ENCODE data around the gene MGAT4B.

Gene MGAT4B

GRCh38 chr5:179749857-179750508 lies 56.7 kb downstream of the MGAT4B start:
- Histone ChIP-seq H3K27me3 (replicated peaks in 2 of 5; ENCODE audit: control insufficient read depth in 4 of 5, insufficient read depth in 5 of 5, low read length in 4 of 5) (no peaks in the 10 kb centered on the region), H3K9me3 (ENCODE audit: control extremely low read depth in 1 of 5, control insufficient read depth in 4 of 5, insufficient read depth in 2 of 5, low read depth in 1 of 5, low read length in 4 of 5) (no peaks in the 10 kb centered on the region), H3K4me1 (ENCODE audit: control extremely low read depth in 1 of 4, control insufficient read depth in 4 of 4, insufficient read depth in 4 of 4, low read length in 3 of 4) (peaks cover 0 to 4% (median 0%) of the 10 kb centered on the region in 4 experiments), H3K27ac (ENCODE audit: insufficient read depth in 1 of 2, low read depth in 1 of 2, low read length in 2 of 2, poor library complexity in 1 of 2, severe bottlenecking in 2 of 2) (no peak overlapping the region), H3K4me3 (ENCODE audit: control insufficient read depth in 1 of 7, extremely low read depth in 1 of 7, insufficient read depth in 4 of 7, low read depth in 2 of 7, low read length in 6 of 7) (no peak overlapping the region), H3K36me3 (ENCODE audit: control insufficient read depth in 4 of 4, insufficient read depth in 4 of 4, low read length in 3 of 4) (peaks cover 2 to 21% (median 17%) of the 10 kb centered on the region in 4 experiments)
- ChIA-PET CTCF (interaction anchor here (1.2 to 1.6 kb wide), 4 partner anchors 10 to 82 kb away, joined by 3 to 12 read pairs (median 7); no protein-coding TSS in a partner anchor), POLR2A (no interaction called here)
- DNase-seq = no peak
- WGBS (ENCODE audit: insufficient coverage) = 97% methylated on average over 5 of the region's 8 CpGs

GRCh38 chr5:179747811-179748210 lies 58.9 kb downstream of the MGAT4B start:
- H3K4me3 ChIP-seq (ENCODE audit: control insufficient read depth in 1 of 7, extremely low read depth in 1 of 7, insufficient read depth in 4 of 7, low read depth in 2 of 7, low read length in 6 of 7) = no peak overlapping the region
- WGBS (ENCODE audit: insufficient coverage) = 92% methylated on average over 2 of the region's 3 CpGs
- ChIA-PET POLR2A (no interaction called here), CTCF (no interaction called here)
- H3K27ac ChIP-seq (ENCODE audit: insufficient read depth in 1 of 2, low read depth in 1 of 2, low read length in 2 of 2, poor library complexity in 1 of 2, severe bottlenecking in 2 of 2) = no peak overlapping the region
- no peak for DNase-seq
- H3K36me3 ChIP-seq (ENCODE audit: control insufficient read depth in 4 of 4, insufficient read depth in 4 of 4, low read length in 3 of 4) = peaks cover 2 to 19% (median 15%) of the 10 kb centered on the region in 4 experiments
- H3K9me3 ChIP-seq (ENCODE audit: control extremely low read depth in 1 of 5, control insufficient read depth in 4 of 5, insufficient read depth in 2 of 5, low read depth in 1 of 5, low read length in 4 of 5) = no peaks in the 10 kb centered on the region
- H3K27me3 ChIP-seq (replicated peaks in 2 of 5; ENCODE audit: control insufficient read depth in 4 of 5, insufficient read depth in 5 of 5, low read length in 4 of 5) = no peaks in the 10 kb centered on the region
- H3K4me1 ChIP-seq (ENCODE audit: control extremely low read depth in 1 of 4, control insufficient read depth in 4 of 4, insufficient read depth in 4 of 4, low read length in 3 of 4) = no peaks in the 10 kb centered on the region
